NB4 (cell line): ENCODE data around the gene OR2D3.

Source experiments
- MYC ChIP-seq: IDR thresholded peaks from 2 replicates; pipeline ENCODE4 v1.6.1; 2011; ENCODE audit warnings: low read depth, low read length
- POLR2A ChIP-seq: IDR thresholded peaks from 2 replicates; pipeline ENCODE4 v1.6.1; 2011; ENCODE audit warnings: mild to moderate bottlenecking; ENCODE audit not compliant: insufficient read length; ENCODE audit errors: extremely low read depth
- TF ChIP-seq, protein P1 (sequence below): IDR thresholded peaks from one replicate; pipeline ENCODE4 v1.5.1; 2012; ENCODE audit warnings: low read depth, low read length

DNA sequence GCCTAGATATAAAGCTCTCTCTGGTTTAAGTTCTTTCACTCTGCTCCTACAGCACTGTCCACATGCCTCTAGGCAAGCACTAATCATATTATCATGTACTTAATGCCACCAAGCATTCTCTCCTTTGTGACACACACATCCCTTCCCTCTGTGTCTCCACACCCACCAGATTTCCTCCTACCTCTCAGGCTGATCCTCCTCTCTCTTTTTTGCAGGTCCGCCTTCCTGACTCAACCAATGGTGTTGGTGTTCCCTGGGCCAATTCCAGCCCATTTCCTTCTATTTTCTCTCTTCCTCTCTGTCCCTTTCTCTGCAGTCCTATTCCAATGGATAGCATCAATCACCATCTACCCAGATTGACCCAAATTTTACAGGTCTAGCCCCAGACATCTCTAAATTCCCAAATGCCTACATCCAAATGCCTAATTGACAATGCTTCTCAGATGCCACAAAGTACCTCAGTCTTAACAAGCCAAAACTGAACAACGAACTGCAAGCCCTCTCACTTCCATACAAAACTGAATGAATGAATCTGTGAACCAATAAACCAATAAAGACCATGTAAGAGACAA, 4.9 kb downstream of the OR2D3 start:
- TF ChIP-seq, protein P1, sequence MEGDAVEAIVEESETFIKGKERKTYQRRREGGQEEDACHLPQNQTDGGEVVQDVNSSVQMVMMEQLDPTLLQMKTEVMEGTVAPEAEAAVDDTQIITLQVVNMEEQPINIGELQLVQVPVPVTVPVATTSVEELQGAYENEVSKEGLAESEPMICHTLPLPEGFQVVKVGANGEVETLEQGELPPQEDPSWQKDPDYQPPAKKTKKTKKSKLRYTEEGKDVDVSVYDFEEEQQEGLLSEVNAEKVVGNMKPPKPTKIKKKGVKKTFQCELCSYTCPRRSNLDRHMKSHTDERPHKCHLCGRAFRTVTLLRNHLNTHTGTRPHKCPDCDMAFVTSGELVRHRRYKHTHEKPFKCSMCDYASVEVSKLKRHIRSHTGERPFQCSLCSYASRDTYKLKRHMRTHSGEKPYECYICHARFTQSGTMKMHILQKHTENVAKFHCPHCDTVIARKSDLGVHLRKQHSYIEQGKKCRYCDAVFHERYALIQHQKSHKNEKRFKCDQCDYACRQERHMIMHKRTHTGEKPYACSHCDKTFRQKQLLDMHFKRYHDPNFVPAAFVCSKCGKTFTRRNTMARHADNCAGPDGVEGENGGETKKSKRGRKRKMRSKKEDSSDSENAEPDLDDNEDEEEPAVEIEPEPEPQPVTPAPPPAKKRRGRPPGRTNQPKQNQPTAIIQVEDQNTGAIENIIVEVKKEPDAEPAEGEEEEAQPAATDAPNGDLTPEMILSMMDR = no peak
- TF ChIP-seq POLR2A (no peak), MYC (no peak)
